Esophagus muscularis mucosa (tissue), 4 donors: ENCODE measurements around the gene HNRNPLL.

Experiments used
- EP300 ChIP-seq: sonication (generic); formaldehyde crosslinking; IDR thresholded peaks from one replicate; pipeline ENCODE4 v1.6.1; 2017; ENCODE audit warnings: antibody characterized with exemption
- POLR2A ChIP-seq: fragments of 450-650 bp; IDR thresholded peaks from one replicate; pipeline ENCODE4 v1.6.1; 2017; ENCODE audit warnings: antibody characterized with exemption, moderate library complexity, mild to moderate bottlenecking, low read depth
- POLR2AphosphoS5 ChIP-seq, 2 donors: sonication (generic); formaldehyde crosslinking; IDR thresholded peaks; one replicate each; pipeline ENCODE4 v1.6.1; 2017; ENCODE audit warnings: antibody characterized with exemption in 2 of 2
- TF ChIP-seq, protein P1 (sequence below), 3 experiments: fragments of 200-600 bp in 2 of 3; fragments of 450-650 bp in 1 of 3; sonication (generic) in 2 of 3; IDR thresholded peaks; one replicate each; pipeline ENCODE4 v1.5.1; 2017 to 2019; ENCODE audit warnings: antibody characterized with exemption in 3 of 3, mild to moderate bottlenecking in 2 of 3, moderate library complexity in 1 of 3

DNA sequence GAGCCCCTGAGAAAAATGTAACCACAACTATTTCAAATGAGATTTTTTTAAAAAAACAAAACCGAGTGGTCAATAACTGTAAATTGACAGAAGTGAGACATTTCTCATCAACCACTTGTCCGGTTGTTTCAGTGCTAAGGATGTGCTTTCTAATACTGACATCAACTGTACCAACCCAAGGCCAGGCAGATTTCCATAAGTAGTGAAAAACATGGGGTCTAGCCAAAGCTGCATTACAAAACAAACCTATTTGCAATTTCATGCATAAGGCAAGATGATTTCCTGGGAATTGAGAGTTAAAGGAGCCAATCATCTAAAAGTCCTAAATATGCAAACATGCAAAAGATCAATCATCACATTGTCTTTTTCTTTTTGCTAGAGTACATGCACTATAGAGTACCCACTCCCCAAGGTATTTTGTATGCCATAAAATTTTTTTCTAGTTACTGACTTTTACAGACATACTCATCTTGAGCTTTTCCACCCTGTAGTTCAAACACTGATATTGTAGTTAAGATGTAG, 22.6 kb downstream of the HNRNPLL start:
- TF ChIP-seq, protein P1, sequence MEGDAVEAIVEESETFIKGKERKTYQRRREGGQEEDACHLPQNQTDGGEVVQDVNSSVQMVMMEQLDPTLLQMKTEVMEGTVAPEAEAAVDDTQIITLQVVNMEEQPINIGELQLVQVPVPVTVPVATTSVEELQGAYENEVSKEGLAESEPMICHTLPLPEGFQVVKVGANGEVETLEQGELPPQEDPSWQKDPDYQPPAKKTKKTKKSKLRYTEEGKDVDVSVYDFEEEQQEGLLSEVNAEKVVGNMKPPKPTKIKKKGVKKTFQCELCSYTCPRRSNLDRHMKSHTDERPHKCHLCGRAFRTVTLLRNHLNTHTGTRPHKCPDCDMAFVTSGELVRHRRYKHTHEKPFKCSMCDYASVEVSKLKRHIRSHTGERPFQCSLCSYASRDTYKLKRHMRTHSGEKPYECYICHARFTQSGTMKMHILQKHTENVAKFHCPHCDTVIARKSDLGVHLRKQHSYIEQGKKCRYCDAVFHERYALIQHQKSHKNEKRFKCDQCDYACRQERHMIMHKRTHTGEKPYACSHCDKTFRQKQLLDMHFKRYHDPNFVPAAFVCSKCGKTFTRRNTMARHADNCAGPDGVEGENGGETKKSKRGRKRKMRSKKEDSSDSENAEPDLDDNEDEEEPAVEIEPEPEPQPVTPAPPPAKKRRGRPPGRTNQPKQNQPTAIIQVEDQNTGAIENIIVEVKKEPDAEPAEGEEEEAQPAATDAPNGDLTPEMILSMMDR (IDR thresholded peaks at IDR 0.05): no peak
- no peak for TF ChIP-seq EP300
- no peak for TF ChIP-seq POLR2A
- no peak for TF ChIP-seq POLR2AphosphoS5 (IDR thresholded peaks at IDR 0.05)
